Medulla oblongata (tissue), 1 donor: ENCODE measurements around the gene HIBADH.
"Not testable (repeated sequence)": the region's sequence is repeated elsewhere in the genome, so short reads cannot be mapped to it uniquely, and the experiment has no call there.

Experiments
- DNase-seq: peaks from one replicate; pipeline ENCODE4 v3.0.0-alpha.2; 2015; ENCODE audit errors: extremely low spot score

Gene HIBADH

GRCh38 chr7:27680610-27681009 is 17.9 kb upstream of the HIBADH start:
- no peak for DNase-seq

- DNase-seq: no peak
Measured at GRCh38 chr7:27678617-27679260, 16.1 kb upstream of the HIBADH start.

GRCh38 chr7:27677912-27678612 is 15.4 kb upstream of the HIBADH start:
- DNase-seq: no peak

GRCh38 chr7:27674126-27674525 is 11.4 kb upstream of the HIBADH start:
- not testable (repeated sequence) for DNase-seq

GRCh38 chr7:27671675-27672074 is 9.0 kb upstream of the HIBADH start:
- DNase-seq: no peak

GRCh38 chr7:27670676-27671075 is 8.0 kb upstream of the HIBADH start:
- no peak for DNase-seq

GRCh38 chr7:27670177-27670576 is 7.5 kb upstream of the HIBADH start:
- DNase-seq: no peak

- no peak for DNase-seq
Measured at GRCh38 chr7:27665531-27665930, 2.8 kb upstream of the HIBADH start.

GRCh38 chr7:27663989-27664331 is 1.3 kb upstream of the HIBADH start:
- no peak for DNase-seq

- DNase-seq: peak; percentile 56
Measured at GRCh38 chr7:27661811-27662489, 733 bp downstream of the HIBADH start.

GRCh38 chr7:27656724-27657123 is 6.0 kb downstream of the HIBADH start:
- DNase-seq: no peak

GRCh38 chr7:27655184-27655583 is 7.5 kb downstream of the HIBADH start:
- DNase-seq: no peak

GRCh38 chr7:27652518-27652917 is 10.2 kb downstream of the HIBADH start:
- DNase-seq: no peak

- no peak for DNase-seq
Measured at GRCh38 chr7:27651702-27652101, 11.0 kb downstream of the HIBADH start.

GRCh38 chr7:27650283-27650682 is 12.4 kb downstream of the HIBADH start:
- DNase-seq: no peak

- no peak for DNase-seq
Measured at GRCh38 chr7:27647489-27647888, 15.2 kb downstream of the HIBADH start.

GRCh38 chr7:27647046-27647445 is 15.6 kb downstream of the HIBADH start:
- no peak for DNase-seq

GRCh38 chr7:27642271-27642670 is 20.4 kb downstream of the HIBADH start:
- no peak for DNase-seq

GRCh38 chr7:27641581-27642230 is 21.0 kb downstream of the HIBADH start:
- no peak for DNase-seq

- peak; percentile 33 for DNase-seq
Measured at GRCh38 chr7:27640884-27641574, 21.7 kb downstream of the HIBADH start.

GRCh38 chr7:27639851-27640250 is 22.8 kb downstream of the HIBADH start:
- DNase-seq: no peak

- not testable (repeated sequence) for DNase-seq
Measured at GRCh38 chr7:27639048-27639447, 23.6 kb downstream of the HIBADH start.
